Heart right ventricle (tissue), 16 donors: ENCODE data around the gene CCDC27. TPM values are rescaled to one million over a fixed set of nuclear protein-coding genes. Genes with fewer than 3 reads are reported as not detected.
A peak's percentile ranks its signal among the peaks of the same experiment; 100 is the strongest.

Experiments used
- ATAC-seq, 8 donors: fragments of 200-7000 bp; cut with Tn5 transposase; one replicate each; pipeline ENCODE4 v1.9.1; 2020; ENCODE audit warnings: mild to moderate bottlenecking in 8 of 8, moderate library complexity in 8 of 8, moderate number of reproducible peaks in 1 of 8
- DNase-seq, 2 donors: peaks; one replicate each; pipeline ENCODE4 v3.0.0-alpha.2; 2020
- H3K27ac ChIP-seq, 10 donors: fragments of 200-600 bp; sonication (generic) in 2 of 10; one replicate each; pipeline versions ENCODE4 v1.5.0 to v1.8.0; 2020 to 2022; ENCODE audit warnings: mild to moderate bottlenecking in 3 of 10
- H3K27me3 ChIP-seq, 7 donors: fragments of 200-600 bp; one replicate each; pipeline ENCODE4 v1.8.0; 2021 to 2022; ENCODE audit warnings: mild to moderate bottlenecking in 2 of 7
- H3K36me3 ChIP-seq, 9 donors: fragments of 200-600 bp; sonication (generic) in 1 of 9; one replicate each; pipeline versions ENCODE4 v1.5.0 to v1.8.0; 2020 to 2022; ENCODE audit warnings: mild to moderate bottlenecking in 2 of 9
- H3K4me1 ChIP-seq, 9 donors: fragments of 200-600 bp; sonication (generic) in 1 of 9; one replicate each; pipeline versions ENCODE4 v1.5.0 to v1.8.0; 2020 to 2022; ENCODE audit warnings: mild to moderate bottlenecking in 4 of 9
- H3K4me3 ChIP-seq, 10 donors: fragments of 200-600 bp; sonication (generic) in 2 of 10; one replicate each; pipeline versions ENCODE4 v1.5.0 to v1.8.0; 2020 to 2022; ENCODE audit warnings: mild to moderate bottlenecking in 7 of 10, moderate library complexity in 2 of 10
- H3K9me3 ChIP-seq, 11 donors: fragments of 200-600 bp in 10 of 11; sonication (generic) in 2 of 11; one replicate each; pipeline versions ENCODE4 v1.5.0 to v1.8.0; 2013 to 2022; ENCODE audit warnings: mild to moderate bottlenecking in 2 of 11, control low read depth in 1 of 11, moderate library complexity in 1 of 11
- CTCF ChIP-seq, 9 donors: fragments of 200-600 bp; sonication (generic) in 2 of 9; IDR thresholded peaks; one replicate each; pipeline versions ENCODE4 v1.5.0 to v1.8.0; 2021 to 2022; ENCODE audit warnings: antibody characterized with exemption in 9 of 9, mild to moderate bottlenecking in 5 of 9, moderate library complexity in 1 of 9
- WGBS, 2 donors: extraction: QIAGEN DNeasy Blood & Tissue Kit; methylation state at CpG; one replicate each; pipeline ENCODE4 v1.1.7; 2013; ENCODE audit warnings: inconsistent platforms in 1 of 2; 5-methylcytosine and 5-hydroxymethylcytosine counted together
- intact Hi-C, 10 donors: fragments of 100-400 bp; cut with DNase I; formaldehyde crosslinking; loops; one replicate each; pipeline versions ENCODE4 v1.11.1 to v1.14.2; 2022
- polyA plus RNA-seq, 2 donors: library from polyadenylated mRNA; stranded (reverse); fragments of 200-250 nt; gene quantifications; one replicate each; pipeline ENCODE4 v1.2.3, GENCODE V29; 2013
- total RNA-seq, 10 donors: library from RNA; stranded (reverse); fragmentation: NEBNext Ultra II Directional in 3 of 10; extraction: Animal tissue kit (Norgen Biotek cat#: 25700) in 3 of 10; gene quantifications; one replicate each; pipeline versions ENCODE4 v1.2.1 to v1.2.4, GENCODE V29; 2021 to 2023
- donor health status: Arrhythmogenic right ventricular cardiomyopathy.
- donor health status: ischemic (EF 13 %, LVEDD 7.1; RV severe dilation, severe dysfunction).
- donor health status: healthy with polysubstance abuse.
- donor health status: DM: no; HTN: yes; CAD: no.
- donor health status: DM: no; HTN: no; CAD: no.
- donor health status: ischemic (EF 25% LVEDD 6.9; RV normal size, moderate dysfunction).
- donor health status: ischemic (EF 25% LVEDD 5.7; RV mildly dilated, moderate dysfunction).
- donor health status: healthy.
- donor health status: DM: yes; HTN: yes; CAD: no.
- donor health status: Ischemic cardiomyopathy.
- donor health status: ischemic (EF 35%, LVEDD 5.7; RV mildly dilated, moderate dysfunction).
- donor health status: nonischemic (EF 11% LVEDD 7.7; RV severe dilation, severe dysfunction).
- donor health status: DM: yes; HTN: yes; CAD: no.
- donor health status: PGD.
- donor health status: ischemic (EF 29% LVEDD 5.4; RV normal size, mild dysfunction).
- donor health status: nonischemic (EF 23%, LVEDD 6.1; RV moderate dilation, normal function).

CCDC27 gene
- total and polyA plus RNA-seq, 12 donors = 0.03 TPM; not detected in 11

DNA sequence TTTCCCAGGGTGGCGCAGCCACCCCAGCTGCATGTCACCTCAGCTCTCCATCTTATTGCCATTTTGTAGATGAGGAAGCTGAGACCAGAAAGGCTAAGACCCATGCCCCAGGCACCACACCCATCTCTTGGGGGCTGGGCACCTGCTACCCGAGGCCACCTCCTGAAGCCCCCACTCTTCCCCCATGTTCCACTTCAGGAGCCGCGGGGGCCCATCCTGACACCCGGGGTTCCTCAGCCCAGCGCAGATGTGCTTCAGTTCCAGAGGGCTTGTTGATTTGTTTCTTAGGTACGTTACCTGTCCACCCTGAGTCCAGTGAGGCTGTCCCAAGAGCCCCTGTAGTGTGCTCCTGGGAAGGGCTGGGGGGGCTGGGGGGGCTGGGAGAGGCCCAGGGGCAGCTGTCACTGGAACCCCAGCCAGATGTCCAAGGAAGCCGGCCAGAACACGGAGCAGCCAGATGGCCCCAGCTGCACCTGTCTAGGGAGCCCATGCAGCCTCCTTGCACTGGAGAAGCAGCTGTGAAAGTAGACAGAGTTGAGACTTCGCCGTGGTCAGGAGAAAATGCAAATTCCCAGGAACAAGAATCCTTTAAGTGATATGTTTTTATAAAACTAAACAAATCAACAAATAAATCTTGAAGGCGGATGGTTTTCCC, 17.1 kb upstream of the CCDC27 start:
- intact Hi-C loops = no loop called here
- H3K4me3 ChIP-seq = no peak overlapping the region
- H3K27ac ChIP-seq = peak overlapping the region in 5 of 10 donors; percentile 7 to 62 (median 43)
- peaks cover 0 to 34% (median 11%) of the 10 kb centered on the region in 9 donors for H3K4me1 ChIP-seq
- WGBS, 2 donors = 78 to 82% methylated on average over 11 to 12 of the region's 12 CpGs
- H3K9me3 ChIP-seq = no peaks in the 10 kb centered on the region
- peaks cover 0 to 49% (median 8%) of the 10 kb centered on the region in 9 donors for H3K36me3 ChIP-seq
- TF ChIP-seq CTCF (IDR thresholded peaks at IDR 0.05) = no peak
- DNase-seq (no peak), ATAC-seq (no peak)
- peaks cover 0 to 9% (median 5%) of the 10 kb centered on the region in 7 donors for H3K27me3 ChIP-seq

GRCh38 chr1:3735688-3736087, 16.6 kb upstream of the CCDC27 start:
- ATAC-seq = peak in 2 of 8 donors; percentile 12 to 16
- Histone ChIP-seq H3K27ac (peak overlapping the region in 6 of 10 donors; percentile 9 to 62 (median 42)), H3K27me3 (peaks cover 0 to 9% (median 2%) of the 10 kb centered on the region in 7 donors), H3K9me3 (no peaks in the 10 kb centered on the region), H3K4me3 (no peak overlapping the region), H3K4me1 (peaks cover 0 to 34% (median 11%) of the 10 kb centered on the region in 9 donors), H3K36me3 (peaks cover 0 to 53% (median 8%) of the 10 kb centered on the region in 9 donors)
- DNase-seq = no peak
- no peak for TF ChIP-seq CTCF (IDR thresholded peaks at IDR 0.05)
- intact Hi-C loops = no loop called here
- WGBS, 2 donors = 70 to 74% methylated on average over 13 of the region's 13 CpGs

GRCh38 chr1:3736131-3736561, 16.1 kb upstream of the CCDC27 start:
- Histone ChIP-seq H3K4me3 (no peak overlapping the region), H3K27me3 (peaks cover 0 to 9% (median 0%) of the 10 kb centered on the region in 7 donors), H3K4me1 (peaks cover 0 to 32% (median 11%) of the 10 kb centered on the region in 9 donors), H3K27ac (peak overlapping the region in 8 of 10 donors; percentile 3 to 62 (median 42)), H3K9me3 (no peaks in the 10 kb centered on the region), H3K36me3 (peaks cover 0 to 57% (median 8%) of the 10 kb centered on the region in 9 donors)
- intact Hi-C loops = no loop called here
- no peak for DNase-seq
- no peak for TF ChIP-seq CTCF (IDR thresholded peaks at IDR 0.05)
- 68 to 81% methylated on average over 13 of the region's 13 CpGs for WGBS, 2 donors
- ATAC-seq = peak in 3 of 8 donors; percentile 7 to 29 (median 25)

DNA sequence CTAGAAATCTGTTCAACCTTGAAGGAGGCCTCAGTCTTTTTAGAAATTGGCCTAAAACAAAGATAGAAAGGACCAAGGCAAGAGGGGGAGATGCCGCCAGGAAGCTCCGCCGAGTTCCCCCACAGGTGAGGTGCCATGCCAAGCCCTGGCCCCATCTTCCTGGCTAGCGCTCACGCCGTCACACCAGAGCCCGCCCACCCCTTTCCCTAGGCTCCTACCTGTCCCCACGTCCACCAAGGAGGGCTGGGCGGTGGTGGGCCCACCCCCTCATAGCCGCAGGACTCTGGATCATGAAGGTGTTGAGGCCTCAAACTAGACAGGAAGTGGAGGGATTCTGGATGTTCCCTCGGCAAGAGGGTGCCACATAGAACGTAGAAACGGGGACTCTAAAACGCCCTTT, 15.5 kb upstream of the CCDC27 start:
- H3K27ac ChIP-seq = peak overlapping the region in 3 of 10 donors; percentile 3 to 62 (median 43)

More for the DNA sequence above, 15.5 kb upstream of the CCDC27 start:
- 86 to 90% methylated on average over 14 of the region's 14 CpGs for WGBS, 2 donors
- ATAC-seq (no peak), DNase-seq (no peak)
- intact Hi-C loops = no loop called here
- H3K36me3 ChIP-seq = peaks cover 0 to 63% (median 8%) of the 10 kb centered on the region in 9 donors
- TF ChIP-seq CTCF (IDR thresholded peaks at IDR 0.05) = no peak
- no peak overlapping the region for H3K4me3 ChIP-seq
- no peaks in the 10 kb centered on the region for H3K9me3 ChIP-seq
- H3K4me1 ChIP-seq = peaks cover 0 to 26% (median 9%) of the 10 kb centered on the region in 9 donors
- peaks cover 0 to 9% (median 0%) of the 10 kb centered on the region in 7 donors for H3K27me3 ChIP-seq
